Lower lobe of right lung (tissue), 2 donors: Measurements from ENCODE around the gene SHROOM1. TPM values are rescaled to one million over a fixed set of nuclear protein-coding genes. Genes with fewer than 3 reads are reported as not detected.

ENCODE experiments used
- ATAC-seq, 2 donors: fragments of 200-7000 bp; cut with Tn5 transposase; one replicate each; pipeline ENCODE4 v1.9.1; 2020 to 2022; ENCODE audit warnings: mild to moderate bottlenecking in 2 of 2, moderate library complexity in 2 of 2
- DNase-seq: peaks from one replicate; pipeline ENCODE4 v3.0.0-alpha.2; 2020
- H3K27ac ChIP-seq: fragments of 200-600 bp; one replicate; pipeline ENCODE4 v1.8.0; 2022
- H3K27me3 ChIP-seq: fragments of 200-600 bp; one replicate; pipeline ENCODE4 v1.8.0; 2022; ENCODE audit warnings: low read depth
- H3K36me3 ChIP-seq: fragments of 200-600 bp; one replicate; pipeline ENCODE4 v1.8.0; 2022; ENCODE audit warnings: mild to moderate bottlenecking
- H3K4me1 ChIP-seq: fragments of 200-600 bp; one replicate; pipeline ENCODE4 v1.8.0; 2022
- H3K4me3 ChIP-seq: fragments of 200-600 bp; one replicate; pipeline ENCODE4 v1.8.0; 2022; ENCODE audit warnings: mild to moderate bottlenecking
- H3K9me3 ChIP-seq: fragments of 200-600 bp; one replicate; pipeline ENCODE4 v1.8.0; 2022
- CTCF ChIP-seq: fragments of 200-600 bp; IDR thresholded peaks from one replicate; pipeline ENCODE4 v1.8.0; 2022; ENCODE audit warnings: antibody characterized with exemption, mild to moderate bottlenecking
- intact Hi-C: fragments of 100-400 bp; cut with DNase I; formaldehyde crosslinking; loops from one replicate; pipeline ENCODE4 v1.11.0; 2022
- total RNA-seq: library from RNA; stranded (reverse); fragmentation: NEBNext Ultra II Directional; extraction: Animal tissue kit (Norgen Biotek cat#: 25700); gene quantifications from one replicate; pipeline ENCODE4 v1.2.1, GENCODE V29; 2021
- donor health status: DM: no; HTN: yes; CAD: no; lungs with severe emphysema.

Gene SHROOM1
- total RNA-seq, 1 donor from 2014 or later, result 17.3 TPM

DNA sequence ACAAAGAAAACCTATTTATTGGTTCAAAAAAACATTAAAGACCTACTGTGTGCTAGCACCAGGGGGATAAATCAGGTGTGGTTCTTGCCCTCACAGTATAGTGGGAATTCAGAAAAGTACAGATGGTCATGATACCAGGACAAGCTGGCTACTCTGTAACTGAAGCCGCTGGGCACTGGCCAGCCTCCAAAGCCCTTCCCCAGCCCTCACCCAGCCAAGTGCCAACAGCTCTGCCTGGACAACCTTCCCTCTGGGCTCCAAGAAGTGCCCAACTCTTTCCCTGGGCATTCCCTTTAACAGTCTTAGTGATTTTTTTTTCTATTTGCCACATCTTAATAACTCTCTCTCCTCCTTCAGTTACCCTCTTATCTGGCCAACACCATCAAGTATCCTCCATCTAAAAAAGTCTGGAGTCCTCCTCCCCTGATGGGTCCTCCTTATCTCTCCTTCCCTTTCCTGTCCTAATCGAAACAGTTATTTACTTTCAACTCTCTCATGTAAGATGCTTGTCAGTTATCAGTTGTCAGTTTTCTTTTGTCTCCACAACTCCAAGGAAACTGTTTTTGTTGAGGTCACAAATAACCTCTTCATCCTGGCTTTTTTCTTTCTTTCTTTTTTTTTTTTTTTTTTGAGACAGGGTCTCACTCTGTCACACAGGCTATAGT, 40.1 kb downstream of the SHROOM1 start:
- intact Hi-C loops, result no loop called here
- no peak for TF ChIP-seq CTCF
- DNase-seq, result no peak

GRCh38 chr5:132788990-132789886, 41.2 kb downstream of the SHROOM1 start:
- no peaks in the 10 kb centered on the region for H3K4me1 ChIP-seq
- no peak for TF ChIP-seq CTCF
- intact Hi-C loops, result no loop called here
- H3K27me3 ChIP-seq, result no peaks in the 10 kb centered on the region
- H3K9me3 ChIP-seq, result no peaks in the 10 kb centered on the region
- ATAC-seq, result no peak
- H3K36me3 ChIP-seq, result no peaks in the 10 kb centered on the region
- H3K27ac ChIP-seq, result no peak overlapping the region
- DNase-seq, result no peak
- H3K4me3 ChIP-seq, result no peak overlapping the region

More for the DNA sequence above, 40.1 kb downstream of the SHROOM1 start:
- no peaks in the 10 kb centered on the region for H3K4me1 ChIP-seq
- no peak overlapping the region for H3K4me3 ChIP-seq
- no peak overlapping the region for H3K27ac ChIP-seq
- no peaks in the 10 kb centered on the region for H3K9me3 ChIP-seq
- no peak for ATAC-seq
- no peaks in the 10 kb centered on the region for H3K27me3 ChIP-seq
- no peaks in the 10 kb centered on the region for H3K36me3 ChIP-seq

- DNase-seq, result no peak
- Histone ChIP-seq H3K9me3 (no peaks in the 10 kb centered on the region), H3K4me3 (no peak overlapping the region), H3K27ac (no peak overlapping the region), H3K4me1 (no peaks in the 10 kb centered on the region), H3K27me3 (no peaks in the 10 kb centered on the region), H3K36me3 (no peaks in the 10 kb centered on the region)
- intact Hi-C loops, result no loop called here
- no peak for TF ChIP-seq CTCF
- no peak for ATAC-seq
Observed at GRCh38 chr5:132788508-132788907, 41.9 kb downstream of the SHROOM1 start.

GRCh38 chr5:132787076-132787475, 43.4 kb downstream of the SHROOM1 start:
- Histone ChIP-seq H3K9me3 (no peaks in the 10 kb centered on the region), H3K27me3 (no peaks in the 10 kb centered on the region)

GRCh38 chr5:132785864-132786263, 44.6 kb downstream of the SHROOM1 start:
- no peak for ATAC-seq
- no peaks in the 10 kb centered on the region for H3K9me3 ChIP-seq
- no peak for DNase-seq
- intact Hi-C loops, result no loop called here
- H3K4me3 ChIP-seq, result no peak overlapping the region
- TF ChIP-seq CTCF, result no peak
- H3K27ac ChIP-seq, result no peak overlapping the region
- H3K4me1 ChIP-seq, result no peaks in the 10 kb centered on the region
- no peaks in the 10 kb centered on the region for H3K36me3 ChIP-seq
- no peaks in the 10 kb centered on the region for H3K27me3 ChIP-seq

More at GRCh38 chr5:132787076-132787475, 43.4 kb downstream of the SHROOM1 start:
- intact Hi-C loops, result no loop called here
- no peaks in the 10 kb centered on the region for H3K4me1 ChIP-seq
- no peak overlapping the region for H3K4me3 ChIP-seq
- no peaks in the 10 kb centered on the region for H3K36me3 ChIP-seq
- DNase-seq (no peak), ATAC-seq (no peak)
- TF ChIP-seq CTCF, result no peak
- H3K27ac ChIP-seq, result no peak overlapping the region
